Colonic mucosa (tissue), 4 donors: Measurements from ENCODE around the gene FNIP1. TPM values are rescaled to one million over a fixed set of nuclear protein-coding genes. Genes with fewer than 3 reads are reported as not detected.
"Not testable (repeated sequence)": the region's sequence is repeated elsewhere in the genome, so short reads cannot be mapped to it uniquely, and the experiment has no call there.

Source experiments
- DNase-seq: peaks from one replicate; pipeline ENCODE4 v3.0.0-alpha.2; 2020
- H3K27ac ChIP-seq: fragments of 200-600 bp; one replicate; pipeline ENCODE4 v1.8.0; 2021
- H3K27me3 ChIP-seq: fragments of 200-600 bp; one replicate; pipeline ENCODE4 v1.8.0; 2021
- H3K36me3 ChIP-seq: fragments of 200-600 bp; one replicate; pipeline ENCODE4 v1.8.0; 2021
- H3K4me1 ChIP-seq: fragments of 200-600 bp; one replicate; pipeline ENCODE4 v1.8.0; 2021; ENCODE audit warnings: mild to moderate bottlenecking
- H3K4me3 ChIP-seq: fragments of 200-600 bp; one replicate; pipeline ENCODE4 v1.8.0; 2021
- H3K9ac ChIP-seq, 2 donors: one replicate each; pipeline ENCODE4 v1.7.0; 2013; ENCODE audit warnings: control low read depth in 2 of 2, low read depth in 2 of 2, low read length in 2 of 2
- H3K9me3 ChIP-seq: fragments of 200-600 bp; one replicate; pipeline ENCODE4 v1.8.0; 2021
- CTCF ChIP-seq: fragments of 200-600 bp; IDR thresholded peaks from one replicate; pipeline ENCODE4 v1.8.0; 2022; ENCODE audit warnings: antibody characterized with exemption, mild to moderate bottlenecking
- intact Hi-C: fragments of 100-400 bp; cut with DNase I; formaldehyde crosslinking; loops from one replicate; pipeline ENCODE4 v1.14.1; 2022
- total RNA-seq, 2 donors: library from RNA; stranded (reverse); fragmentation: NEBNext Ultra II Directional in 1 of 2; extraction: Animal tissue kit (Norgen Biotek cat#: 25700) in 1 of 2; gene quantifications; one replicate each; pipeline ENCODE4 v1.2.1, GENCODE V29; 2021
- donor health status: healthy.
- donor health status: DM: no; HTN: no; CAD: no.
- donor health status: DM: no; HTN: no; CAD: no.

FNIP1 gene
- total RNA-seq, 2 donors from 2014 or later = 18.1 to 41.2 TPM

- TF ChIP-seq CTCF = no peak
Measured at GRCh38 chr5:131607903-131608540, 188.8 kb downstream of the FNIP1 start.

GRCh38 chr5:131607418-131607817 is 189.4 kb downstream of the FNIP1 start:
- Histone ChIP-seq H3K9me3 (no peaks in the 10 kb centered on the region), H3K9ac (no peak overlapping the region), H3K4me1 (no peaks in the 10 kb centered on the region), H3K27me3 (no peaks in the 10 kb centered on the region), H3K36me3 (no peaks in the 10 kb centered on the region), H3K27ac (no peak overlapping the region), H3K4me3 (no peak overlapping the region)
- no peak for TF ChIP-seq CTCF
- DNase-seq = no peak
- intact Hi-C loops = no loop called here

More at GRCh38 chr5:131607903-131608540, 188.8 kb downstream of the FNIP1 start:
- no peaks in the 10 kb centered on the region for H3K9me3 ChIP-seq
- intact Hi-C loops = no loop called here
- no peak for DNase-seq
- no peak overlapping the region for H3K27ac ChIP-seq
- H3K4me1 ChIP-seq = no peaks in the 10 kb centered on the region
- no peaks in the 10 kb centered on the region for H3K36me3 ChIP-seq
- H3K4me3 ChIP-seq = no peak overlapping the region
- H3K9ac ChIP-seq = no peak overlapping the region
- H3K27me3 ChIP-seq = no peaks in the 10 kb centered on the region

GRCh38 chr5:131605086-131605485 is 191.7 kb downstream of the FNIP1 start:
- H3K27me3 ChIP-seq = no peaks in the 10 kb centered on the region
- intact Hi-C loops = no loop called here
- no peak overlapping the region for H3K4me3 ChIP-seq
- no peak for TF ChIP-seq CTCF
- H3K9me3 ChIP-seq = no peaks in the 10 kb centered on the region
- no peak overlapping the region for H3K27ac ChIP-seq
- H3K9ac ChIP-seq = no peak overlapping the region
- no peaks in the 10 kb centered on the region for H3K36me3 ChIP-seq
- H3K4me1 ChIP-seq = no peaks in the 10 kb centered on the region
- DNase-seq = no peak

- Histone ChIP-seq H3K27ac (no peak overlapping the region), H3K9ac (no peak overlapping the region), H3K4me3 (no peak overlapping the region), H3K27me3 (no peaks in the 10 kb centered on the region), H3K36me3 (no peaks in the 10 kb centered on the region), H3K4me1 (no peaks in the 10 kb centered on the region), H3K9me3 (no peaks in the 10 kb centered on the region)
- no peak for DNase-seq
- intact Hi-C loops = no loop called here
- no peak for TF ChIP-seq CTCF
Measured at GRCh38 chr5:131595088-131596033, 201.5 kb downstream of the FNIP1 start.

- no peak for DNase-seq
- Histone ChIP-seq H3K9ac (no peak overlapping the region), H3K9me3 (no peaks in the 10 kb centered on the region), H3K27me3 (no peaks in the 10 kb centered on the region), H3K4me3 (no peak overlapping the region), H3K4me1 (no peaks in the 10 kb centered on the region), H3K27ac (no peak overlapping the region), H3K36me3 (no peaks in the 10 kb centered on the region)
- no peak for TF ChIP-seq CTCF
- intact Hi-C loops = no loop called here
Measured at GRCh38 chr5:131593921-131594320, 202.9 kb downstream of the FNIP1 start.

- H3K4me1 ChIP-seq, H3K27ac ChIP-seq, DNase-seq, intact Hi-C loops, H3K9ac ChIP-seq, H3K9me3 ChIP-seq, H3K27me3 ChIP-seq, H3K4me3 ChIP-seq, H3K36me3 ChIP-seq: not testable (repeated sequence)
Measured at GRCh38 chr5:131593436-131593835, 203.4 kb downstream of the FNIP1 start.
